SK-N-MC (cell line): Measurements from ENCODE around the gene CHSY1.

Experiments
- EZH2 ChIP-seq: fragments of 200-600 bp; sonication (generic); IDR thresholded peaks from one replicate; pipeline ENCODE4 v1.6.1; 2017; ENCODE audit warnings: antibody characterized with exemption
- POLR2AphosphoS5 ChIP-seq: IDR thresholded peaks from 2 replicates; pipeline ENCODE4 v1.6.1; 2012; ENCODE audit warnings: mild to moderate bottlenecking, low read depth, low read length, borderline replicate concordance

- TF ChIP-seq EZH2, result no peak
- TF ChIP-seq POLR2AphosphoS5, result no peak
Measured at GRCh38 chr15:101264011-101264410, 12.2 kb upstream of the CHSY1 start.
